Skin epidermis (tissue), 12 donors: ENCODE data around the gene AGT.
A peak's percentile ranks its signal among the peaks of the same experiment; 100 is the strongest.

Experiments used
- H3K27ac ChIP-seq, 21 experiments: fragments of 200-600 bp; sonication (generic) in 11 of 21; one replicate each; pipeline ENCODE4 v1.5.0; 2020; ENCODE audit warnings: mild to moderate bottlenecking in 3 of 21, inconsistent platforms in 2 of 21, moderate library complexity in 2 of 21
- H3K4me3 ChIP-seq, 7 experiments: fragments of 200-600 bp; sonication (generic) in 2 of 7; one replicate each; pipeline ENCODE4 v1.5.0; 2020; ENCODE audit warnings: inconsistent platforms in 2 of 7, mild to moderate bottlenecking in 2 of 7, moderate library complexity in 1 of 7

The AGT gene

DNA sequence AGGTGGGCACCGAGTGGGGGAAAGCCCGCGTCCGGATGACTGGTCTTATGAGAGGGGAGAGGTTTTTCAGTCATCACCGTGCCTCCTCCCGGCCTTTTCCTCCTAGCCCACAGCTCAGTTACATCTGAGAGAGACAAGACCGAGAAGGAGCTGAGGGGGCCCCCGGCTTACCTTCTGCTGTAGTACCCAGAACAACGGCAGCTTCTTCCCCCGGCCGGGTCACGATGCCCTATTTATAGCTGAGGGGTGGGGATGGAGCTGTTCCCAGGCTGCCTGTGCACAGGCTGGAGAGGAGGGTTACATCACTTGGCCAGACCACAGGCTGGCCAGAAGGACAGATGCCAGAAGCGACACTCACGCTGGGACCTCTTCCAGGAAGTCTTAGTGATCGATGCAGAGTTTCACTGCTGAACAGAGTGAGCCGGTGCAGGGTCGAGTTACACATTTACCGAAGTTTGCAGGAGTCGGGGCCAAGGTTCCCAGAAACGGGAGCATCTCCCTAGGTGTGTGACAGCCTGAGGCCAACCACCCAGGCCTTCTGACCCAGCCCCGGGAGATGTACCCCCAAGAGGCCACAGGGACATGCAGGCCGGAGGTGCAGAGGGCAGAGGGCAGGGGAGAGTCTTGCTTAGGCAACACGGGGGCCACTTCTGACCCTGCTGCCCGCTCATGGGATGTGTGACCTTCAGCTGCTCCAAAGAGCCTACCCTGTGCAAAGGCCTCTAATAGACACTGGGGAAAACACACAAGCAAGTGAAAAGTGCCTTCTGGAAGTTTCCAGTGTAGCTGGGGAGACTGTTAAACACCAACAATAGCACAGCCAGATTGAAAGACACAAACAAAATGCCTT is at the start of gene AGT:
TSS of gene AGT (minus strand) at position 208 of the 850 bp plus-strand sequence. CDS start 3,299 bp downstream, outside the sequence.
- no peak within 1 kb of the TSS for H3K27ac ChIP-seq
- no peak within 1 kb of the TSS for H3K4me3 ChIP-seq

DNA sequence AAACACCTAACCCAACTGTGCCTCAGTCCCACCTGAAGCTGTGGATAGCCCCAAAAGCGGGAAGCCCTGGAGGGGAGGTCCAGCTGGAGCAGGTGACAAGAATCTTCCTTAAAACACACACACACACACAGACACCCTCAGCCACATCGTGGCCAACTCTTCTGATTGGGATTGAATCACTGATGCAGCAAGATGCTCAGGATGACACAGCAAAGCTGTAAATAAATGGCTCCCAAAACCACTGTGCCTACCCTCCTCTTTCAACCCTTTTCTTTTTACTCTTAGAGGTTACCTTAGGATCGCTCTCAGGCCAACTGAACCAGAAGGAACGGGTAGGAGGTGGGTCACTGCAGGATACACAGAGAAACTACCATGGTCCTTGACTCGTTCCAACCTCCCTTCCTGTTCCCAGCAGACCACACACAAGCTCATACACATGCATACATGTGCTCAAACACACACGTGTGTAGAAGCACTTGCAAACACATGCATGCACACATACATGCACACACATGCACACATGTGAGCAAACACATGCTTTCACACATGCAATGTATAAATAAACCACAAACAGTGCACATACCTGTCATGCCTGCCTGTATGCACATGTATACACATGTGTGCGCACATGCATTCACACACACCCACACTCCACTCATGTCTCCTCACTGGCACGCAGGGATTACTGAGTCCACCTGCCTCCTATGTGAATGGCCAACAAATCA is 47.7 kb upstream of the AGT start:
- Histone ChIP-seq H3K4me3 (no peak overlapping the region), H3K27ac (no peak overlapping the region)

DNA sequence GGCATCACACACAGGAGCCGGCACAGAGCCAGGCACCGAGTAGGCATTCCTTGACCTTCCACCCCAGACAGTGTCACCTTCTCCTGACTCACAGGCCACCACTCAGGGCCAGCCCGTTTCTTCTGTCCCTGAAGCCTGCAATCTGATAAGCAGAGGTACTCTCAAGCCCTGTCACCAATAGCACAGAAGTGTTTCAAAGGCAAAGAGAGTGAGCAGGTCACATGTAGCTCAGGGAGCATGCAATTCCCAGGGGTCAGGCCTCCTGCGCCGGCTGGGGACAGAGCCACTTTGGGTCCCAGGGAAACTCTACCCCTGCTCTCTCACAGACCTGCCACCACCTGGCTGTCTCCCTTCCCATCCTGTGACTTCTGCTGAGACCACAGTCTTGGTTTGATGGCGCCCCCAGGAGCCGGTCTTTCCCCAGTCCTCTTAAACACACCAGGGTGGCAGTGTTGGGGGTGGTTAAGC is 46.5 kb upstream of the AGT start:
- H3K27ac ChIP-seq = no peak overlapping the region
- H3K4me3 ChIP-seq = no peak overlapping the region

DNA sequence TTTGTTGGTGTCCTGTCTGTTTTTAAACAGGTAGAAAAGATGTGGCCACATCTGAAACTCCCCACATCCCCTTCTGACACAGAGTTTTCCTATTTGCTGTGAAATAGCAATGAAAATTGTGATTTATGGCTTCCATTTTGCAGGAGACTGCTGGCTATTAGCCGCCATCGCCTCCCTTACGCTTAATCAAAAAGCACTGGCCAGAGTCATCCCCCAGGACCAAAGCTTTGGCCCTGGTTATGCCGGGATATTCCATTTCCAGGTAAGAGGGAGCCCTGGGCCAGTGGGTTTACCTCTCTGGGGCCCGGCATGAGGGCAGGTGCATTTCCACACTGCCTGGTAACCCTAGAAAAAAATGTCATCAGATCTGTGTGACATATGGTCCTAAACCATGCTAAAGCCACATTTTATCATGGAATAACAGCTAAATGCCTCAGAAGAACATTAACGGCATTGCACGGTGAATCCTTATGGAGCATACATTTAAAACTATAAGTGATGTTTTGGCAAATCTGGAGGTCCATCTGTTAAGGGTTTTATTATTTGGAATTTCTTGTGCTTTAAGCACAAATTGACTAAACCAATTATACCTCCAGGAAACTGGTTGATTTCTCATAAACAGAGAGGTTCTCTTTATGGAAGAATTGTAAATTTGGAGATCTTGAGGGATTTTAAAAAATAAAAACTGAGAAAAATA is 45.6 kb upstream of the AGT start:
- H3K4me3 ChIP-seq = no peak overlapping the region
- H3K27ac ChIP-seq = no peak overlapping the region

DNA sequence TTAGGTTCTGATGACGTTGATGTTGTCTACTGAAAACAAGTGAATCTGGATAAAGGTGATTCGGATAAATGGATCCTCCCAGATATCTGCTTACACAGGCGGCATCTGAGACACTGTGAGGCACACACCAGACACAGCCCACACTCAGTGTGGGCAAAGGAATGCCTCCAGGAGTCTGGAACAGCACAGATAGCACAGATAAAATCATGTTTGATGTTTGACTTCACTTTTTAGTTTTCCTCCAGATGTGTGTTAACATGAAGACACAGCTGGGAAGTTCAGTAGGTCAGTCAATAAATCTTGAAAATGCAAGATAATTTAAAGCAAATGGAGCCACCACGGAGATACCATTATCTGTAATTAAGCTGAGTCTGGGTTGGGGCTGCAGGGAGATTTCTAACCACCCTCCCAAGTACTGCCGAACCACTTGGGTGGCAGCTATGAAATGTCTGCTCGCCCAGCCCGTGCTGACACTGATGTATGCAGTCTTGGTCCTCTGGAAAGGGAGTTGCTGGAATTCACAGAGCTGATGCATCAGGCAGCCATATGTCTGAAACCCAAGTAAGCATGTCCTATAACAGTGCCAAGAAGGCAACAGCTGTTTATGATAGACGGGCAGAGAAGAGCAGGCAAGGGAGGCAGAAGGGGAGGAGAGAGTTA is 44.9 kb upstream of the AGT start:
- Histone ChIP-seq H3K27ac (no peak overlapping the region), H3K4me3 (no peak overlapping the region)

DNA sequence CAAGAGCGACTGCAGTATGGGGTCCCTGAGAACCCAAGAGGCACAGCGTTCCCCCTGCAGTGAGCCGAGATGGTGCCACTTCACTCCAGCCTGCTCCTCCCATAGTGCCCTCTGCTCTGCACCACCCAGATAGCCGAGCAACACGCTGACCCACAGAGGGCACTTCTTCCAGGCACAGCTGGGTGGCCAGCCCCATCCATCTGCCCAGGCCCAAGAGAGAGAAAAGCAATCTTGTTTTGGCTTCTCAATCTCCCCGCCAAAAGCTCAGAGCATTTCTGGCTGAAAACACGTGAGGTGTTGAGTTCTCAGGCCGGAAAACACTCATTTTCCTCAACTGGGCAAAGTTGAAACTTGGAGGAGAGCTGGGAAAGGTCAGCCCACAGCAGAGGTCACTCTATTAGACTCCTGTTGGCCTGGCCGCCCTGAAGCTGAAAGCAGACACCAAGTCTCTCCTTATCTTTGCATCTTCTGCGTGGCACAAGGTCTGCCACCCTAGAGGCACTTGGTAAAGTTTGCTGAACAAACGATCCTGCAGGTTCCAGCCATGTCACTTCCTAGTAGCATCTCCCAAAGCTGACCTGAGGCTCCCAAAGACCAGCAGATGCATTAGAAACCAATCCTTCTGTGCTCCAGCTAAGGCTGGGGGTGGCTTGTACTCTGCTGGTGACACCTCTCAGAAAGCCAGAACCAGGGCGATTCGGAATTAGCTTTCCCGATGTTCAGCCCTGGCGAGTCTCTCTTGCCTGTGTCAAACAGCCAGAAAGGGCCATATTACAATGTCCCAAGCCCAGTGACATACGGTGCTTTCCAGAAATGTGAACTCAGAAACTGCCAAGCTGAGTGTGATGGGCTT is 44.2 kb upstream of the AGT start:
- Histone ChIP-seq H3K4me3 (no peak overlapping the region), H3K27ac (no peak overlapping the region)

DNA sequence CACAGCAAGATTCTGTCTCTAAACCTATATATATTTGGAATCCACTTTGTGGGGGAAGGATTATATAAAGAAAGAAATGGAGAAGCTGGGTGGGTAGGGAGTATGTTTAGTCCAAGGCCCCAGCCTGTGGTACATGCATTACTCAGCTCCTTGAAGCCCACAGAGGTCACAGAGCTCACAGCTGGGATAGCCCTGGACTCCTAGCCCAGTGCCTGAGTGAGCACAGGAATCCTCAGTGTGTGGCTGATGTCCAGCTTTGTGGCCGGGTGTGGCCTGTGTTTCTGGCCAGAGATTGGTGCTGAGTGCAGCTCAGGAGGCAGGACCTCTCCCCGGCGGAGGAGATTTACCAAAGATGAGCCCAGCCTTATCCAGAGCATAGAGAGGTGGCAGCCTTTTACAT is 40.9 kb upstream of the AGT start:
- Histone ChIP-seq H3K27ac (no peak overlapping the region), H3K4me3 (no peak overlapping the region)

DNA sequence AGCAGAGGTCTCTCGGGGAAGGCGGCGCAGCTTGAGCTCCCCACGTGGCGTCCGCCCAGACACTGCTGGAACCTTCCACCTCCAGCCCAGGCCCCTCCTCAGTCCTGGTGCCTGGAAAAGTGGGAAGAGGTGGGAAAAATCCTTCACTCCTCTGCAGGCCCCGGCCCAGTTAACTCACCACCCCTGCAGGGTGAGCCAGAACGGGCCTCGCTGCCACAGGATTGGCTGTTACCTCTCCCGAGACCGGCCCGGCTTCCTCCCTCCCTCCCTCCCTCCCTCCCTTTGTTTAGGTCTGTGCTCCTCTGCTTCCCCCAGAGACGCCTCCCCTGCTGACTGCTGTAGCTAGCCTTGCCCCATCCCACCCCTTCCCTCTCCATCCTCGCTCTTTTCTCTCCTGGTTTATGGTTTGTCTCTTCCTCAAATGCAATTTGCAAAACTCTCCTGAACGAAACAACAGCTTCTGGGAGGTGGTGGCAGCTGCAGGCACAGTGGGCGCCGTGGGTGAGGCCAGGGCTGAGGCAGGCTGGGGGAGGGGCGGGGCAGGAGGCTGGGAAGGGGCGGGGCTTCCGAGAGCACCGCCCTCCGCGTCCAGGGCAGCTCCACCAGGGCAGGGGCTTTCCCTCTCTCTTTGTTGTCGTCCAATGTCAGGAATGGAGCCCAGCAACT is 39.8 kb upstream of the AGT start:
- Histone ChIP-seq H3K27ac (peak overlapping the region in 5 of 21 experiments; percentile 4 to 56 (median 27)), H3K4me3 (peak overlapping the region in 2 of 7 experiments; percentile 3 to 16)

DNA sequence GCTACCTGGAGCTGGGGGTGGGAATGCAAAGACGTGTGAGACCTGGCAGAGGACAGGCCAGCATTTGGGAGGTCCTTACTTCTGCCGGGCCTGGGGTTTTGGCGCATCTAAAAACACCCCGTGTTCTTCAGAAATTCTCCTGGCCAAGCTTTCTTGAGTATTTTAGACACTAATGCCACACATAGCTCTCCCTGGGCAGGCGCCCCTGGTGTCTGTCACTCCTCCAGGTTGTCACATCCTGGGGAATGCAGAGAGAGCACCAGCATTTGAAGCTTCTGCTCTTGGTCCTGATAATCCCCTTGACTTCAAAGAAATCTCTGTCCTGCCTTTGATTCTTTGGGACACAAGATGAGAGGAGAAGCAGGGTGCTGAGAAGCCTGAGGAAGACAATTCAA is 39.3 kb upstream of the AGT start:
- Histone ChIP-seq H3K27ac (peak overlapping the region in 4 of 21 experiments; percentile 4 to 56 (median 26)), H3K4me3 (no peak overlapping the region)

DNA sequence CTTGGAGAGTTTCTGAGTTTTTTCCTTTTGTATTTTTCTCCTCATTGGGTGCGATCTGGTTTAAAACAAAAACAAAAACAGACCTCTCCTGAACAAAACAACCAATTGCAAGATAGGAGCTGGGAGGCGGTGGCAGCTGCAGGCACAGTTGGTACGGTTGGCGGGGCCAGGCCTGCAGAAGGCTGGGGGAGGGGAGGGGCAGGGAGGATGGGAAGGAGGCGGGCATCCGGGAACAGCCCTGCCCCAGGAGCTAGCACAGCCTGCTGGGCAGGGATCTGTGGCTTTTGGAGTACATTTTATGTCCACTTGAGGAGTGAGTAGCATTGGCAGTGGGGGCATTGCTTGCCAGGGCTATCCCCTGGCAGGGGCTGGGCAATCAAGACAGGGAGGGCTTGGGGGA is 38.5 kb upstream of the AGT start:
- Histone ChIP-seq H3K4me3 (no peak overlapping the region), H3K27ac (no peak overlapping the region)

DNA sequence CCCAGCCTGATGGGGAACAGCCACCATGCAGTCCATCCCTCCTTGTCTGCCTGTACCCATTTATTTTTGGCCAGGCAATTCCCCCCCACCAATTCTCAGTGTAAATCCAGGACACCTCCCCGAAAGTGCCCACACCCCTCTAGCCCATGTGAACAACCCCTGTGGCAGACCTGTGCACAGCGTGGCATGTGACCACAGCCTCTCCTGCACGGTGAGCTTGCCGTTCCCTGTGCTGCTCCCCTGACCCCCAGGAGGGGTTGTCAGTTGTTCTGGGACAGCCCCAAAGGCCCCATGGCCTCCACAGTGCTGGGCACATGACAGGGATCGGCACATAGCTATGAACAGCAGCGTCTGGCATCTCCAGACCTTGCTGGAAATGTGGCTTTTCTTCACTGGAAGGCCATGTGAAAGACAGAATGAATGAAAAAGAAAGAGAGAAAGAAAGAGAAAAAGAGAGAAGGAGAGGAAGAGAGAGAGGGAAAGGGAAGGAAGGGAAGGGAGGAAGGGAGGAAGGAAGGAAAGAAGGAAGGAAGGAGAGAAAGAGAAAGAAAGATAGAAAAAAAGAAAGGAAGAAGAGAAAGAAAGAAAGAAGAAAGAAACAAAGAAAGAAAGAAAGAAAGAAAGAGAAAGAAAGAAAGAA is 37.2 kb upstream of the AGT start:
- Histone ChIP-seq H3K4me3 (no peak overlapping the region), H3K27ac (no peak overlapping the region)

DNA sequence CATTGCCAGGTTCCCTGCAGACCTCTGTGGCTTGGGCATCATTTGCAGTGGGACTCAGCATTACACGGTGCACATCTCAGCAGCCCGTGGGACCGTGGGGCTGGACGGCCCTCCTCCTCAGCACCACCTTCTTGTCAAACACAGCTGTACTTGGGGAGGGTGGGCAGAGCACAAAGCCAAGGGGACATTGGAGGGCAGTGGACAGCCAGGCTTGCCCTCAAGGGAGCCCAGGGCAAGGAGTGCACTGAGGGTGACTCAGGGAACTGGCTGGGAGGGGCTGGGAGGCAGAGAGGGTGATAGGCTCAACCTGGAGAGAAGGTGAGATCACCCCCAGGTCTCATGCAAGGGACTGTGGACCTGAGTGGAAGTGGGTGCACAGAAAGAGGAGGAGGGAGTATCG is 36.7 kb upstream of the AGT start:
- Histone ChIP-seq H3K4me3 (no peak overlapping the region), H3K27ac (no peak overlapping the region)

DNA sequence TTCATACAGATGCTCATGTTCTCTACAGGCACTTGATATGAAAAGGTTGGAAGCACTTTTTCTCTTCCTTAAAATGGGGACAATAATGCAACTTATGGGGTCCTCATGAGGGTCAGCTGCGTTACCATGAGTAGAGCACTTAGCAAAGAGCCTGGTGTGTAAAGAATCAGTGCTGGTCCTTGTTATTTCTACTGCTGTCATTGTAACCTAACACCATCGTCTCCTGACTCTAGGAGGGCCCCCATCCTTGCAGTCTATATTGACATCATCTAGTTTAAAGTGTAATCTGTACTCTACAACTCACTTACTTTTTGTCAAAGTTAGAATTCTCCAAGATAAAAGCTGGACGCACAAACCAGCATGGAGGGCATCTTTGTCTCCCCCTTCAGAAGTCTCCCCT is 35.7 kb upstream of the AGT start:
- no peak overlapping the region for H3K27ac ChIP-seq
- no peak overlapping the region for H3K4me3 ChIP-seq

DNA sequence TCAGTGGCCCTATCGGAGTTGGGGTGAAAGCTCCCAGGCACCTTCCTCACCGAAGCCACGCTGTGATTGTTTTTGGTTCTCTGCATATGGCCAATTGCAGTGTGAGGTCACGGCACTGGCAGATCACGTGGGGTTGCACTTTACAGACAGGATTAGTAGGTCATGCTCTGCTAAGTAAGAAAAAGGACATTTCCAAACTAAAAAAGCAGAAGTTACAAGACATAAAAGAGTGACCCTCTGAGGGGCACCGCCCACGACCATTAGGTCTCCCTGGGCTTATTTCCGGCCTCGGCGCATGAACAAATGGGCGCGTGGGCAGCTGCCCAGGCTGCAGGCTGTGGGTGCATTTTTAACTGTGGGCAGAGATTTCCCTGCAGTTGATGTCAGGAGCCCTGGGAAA is 35.2 kb upstream of the AGT start:
- no peak overlapping the region for H3K4me3 ChIP-seq
- no peak overlapping the region for H3K27ac ChIP-seq

DNA sequence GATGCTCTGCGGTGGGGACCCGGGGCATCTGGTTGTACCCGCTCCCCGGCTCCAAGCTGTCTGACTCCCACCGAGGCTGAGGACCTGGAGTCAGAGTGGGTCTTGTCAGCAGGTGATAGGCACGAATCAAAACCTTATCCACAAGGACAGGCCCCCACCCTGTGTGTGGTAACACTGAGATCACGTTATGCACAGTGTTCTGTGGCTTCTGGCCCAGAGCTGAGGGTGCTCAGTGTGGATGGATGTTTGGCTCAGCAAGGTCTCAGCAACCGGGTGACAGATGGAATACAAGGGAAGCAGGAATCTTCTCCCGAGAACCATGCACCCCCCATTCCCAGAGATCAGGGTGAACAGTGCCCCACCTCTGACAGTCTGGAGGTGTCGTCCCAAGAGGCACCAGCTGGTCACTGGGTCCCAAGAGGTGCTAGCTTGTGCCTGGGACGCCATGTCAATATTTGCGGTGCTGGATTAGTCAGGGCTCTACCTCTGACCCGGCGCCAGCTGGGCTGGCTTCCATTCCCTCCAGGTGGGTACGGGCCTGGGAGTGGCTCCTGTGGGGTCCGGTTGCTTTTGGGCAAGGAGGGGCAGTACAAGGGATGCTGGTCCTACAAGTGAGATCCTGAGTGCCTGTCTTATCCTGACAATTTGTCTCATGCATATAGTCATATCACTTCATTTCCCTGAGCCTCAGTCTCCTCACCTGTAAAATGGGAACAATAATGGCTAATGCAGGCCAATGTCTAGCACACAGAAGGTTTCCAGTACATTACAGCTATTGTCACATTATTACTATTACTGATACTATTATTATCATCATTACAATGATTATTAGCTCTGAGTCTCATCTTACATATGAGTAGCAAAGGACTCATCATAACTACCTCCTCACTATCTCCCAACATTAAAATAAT is 34.2 kb upstream of the AGT start:
- H3K4me3 ChIP-seq = no peak overlapping the region
- H3K27ac ChIP-seq = no peak overlapping the region

DNA sequence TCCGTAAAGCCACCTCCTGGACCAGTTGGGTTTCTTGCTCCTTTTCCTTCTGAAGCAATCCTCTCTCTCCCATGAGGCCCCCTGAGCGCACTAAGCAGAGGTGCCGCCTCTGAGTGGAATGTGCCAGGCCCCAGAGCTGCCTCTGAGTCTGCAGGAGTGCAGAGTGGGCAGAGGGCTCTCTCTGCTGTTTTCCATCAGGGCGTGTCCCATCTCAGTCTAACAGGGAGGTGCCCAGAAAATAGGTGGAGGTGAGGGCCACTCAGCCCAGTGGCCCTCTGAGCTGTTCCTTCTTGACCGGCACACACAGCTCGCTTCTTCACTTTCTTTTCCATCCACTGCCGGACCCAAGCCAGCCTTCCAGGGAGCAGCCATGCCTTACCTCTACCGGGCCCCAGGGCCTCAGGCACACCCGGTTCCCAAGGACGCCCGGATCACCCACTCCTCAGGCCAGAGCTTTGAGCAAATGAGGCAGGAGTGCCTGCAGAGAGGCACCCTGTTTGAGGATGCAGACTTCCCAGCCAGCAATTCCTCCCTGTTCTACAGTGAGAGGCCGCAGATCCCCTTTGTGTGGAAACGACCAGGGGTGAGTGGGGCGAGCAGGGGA is 33.3 kb upstream of the AGT start, which contains the start of gene CAPN9:
TSS of gene CAPN9 (plus strand) at position 262 of the 604 bp plus-strand sequence. CDS start at position 371, 109 bp downstream.
- Histone ChIP-seq H3K4me3 (no peak within 1 kb of the TSS), H3K27ac (no peak within 1 kb of the TSS)

DNA sequence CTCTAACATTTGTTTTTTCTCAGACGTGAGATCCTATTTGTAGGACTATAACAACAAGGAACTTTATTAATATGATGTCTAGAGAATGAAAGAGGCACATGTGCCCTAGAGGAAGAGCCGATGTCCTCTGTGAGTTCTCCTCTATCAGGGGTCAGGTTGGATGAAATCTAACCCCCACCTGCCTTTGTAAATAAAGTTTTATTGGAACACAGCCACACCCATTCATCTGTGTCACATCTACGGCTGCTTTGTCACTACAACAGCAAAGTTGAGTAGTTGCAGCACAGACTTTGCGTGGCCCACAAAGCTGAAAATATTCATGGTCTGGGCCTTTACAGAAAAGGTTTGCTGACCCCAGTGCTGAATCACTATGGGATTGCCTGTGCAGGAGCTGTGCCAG is 32.7 kb upstream of the AGT start:
- H3K4me3 ChIP-seq = no peak overlapping the region
- H3K27ac ChIP-seq = no peak overlapping the region
